ENCODE measurements around the gene TNFRSF6B.
"Not testable (repeated sequence)": the region's sequence is repeated elsewhere in the genome, so short reads cannot be mapped to it uniquely, and the experiment has no call there.

TNFRSF6B gene

DNA sequence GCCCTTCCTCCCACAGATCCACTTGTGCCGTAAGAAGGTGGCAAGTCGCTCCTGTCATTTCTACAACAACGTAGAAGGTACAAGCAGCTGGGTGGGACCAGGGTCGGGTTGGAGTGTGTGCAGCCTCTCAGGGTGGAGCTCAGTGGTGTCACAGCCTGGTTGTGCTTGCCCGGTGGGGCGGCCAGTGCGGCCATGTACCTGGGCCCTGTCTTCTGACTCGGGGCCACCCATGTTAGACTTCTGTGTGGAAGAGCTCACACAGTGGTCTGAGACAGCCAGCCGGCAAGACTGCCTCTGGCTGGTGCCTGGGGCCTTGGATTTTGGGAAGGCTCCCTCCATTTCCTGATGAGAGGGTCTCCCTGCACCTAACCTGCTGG lies 33.7 kb upstream of the TNFRSF6B start:
- DNase-seq (ENCODE audit: low read depth in 1 of 2, low spot score in 1 of 2), result no peak

DNA sequence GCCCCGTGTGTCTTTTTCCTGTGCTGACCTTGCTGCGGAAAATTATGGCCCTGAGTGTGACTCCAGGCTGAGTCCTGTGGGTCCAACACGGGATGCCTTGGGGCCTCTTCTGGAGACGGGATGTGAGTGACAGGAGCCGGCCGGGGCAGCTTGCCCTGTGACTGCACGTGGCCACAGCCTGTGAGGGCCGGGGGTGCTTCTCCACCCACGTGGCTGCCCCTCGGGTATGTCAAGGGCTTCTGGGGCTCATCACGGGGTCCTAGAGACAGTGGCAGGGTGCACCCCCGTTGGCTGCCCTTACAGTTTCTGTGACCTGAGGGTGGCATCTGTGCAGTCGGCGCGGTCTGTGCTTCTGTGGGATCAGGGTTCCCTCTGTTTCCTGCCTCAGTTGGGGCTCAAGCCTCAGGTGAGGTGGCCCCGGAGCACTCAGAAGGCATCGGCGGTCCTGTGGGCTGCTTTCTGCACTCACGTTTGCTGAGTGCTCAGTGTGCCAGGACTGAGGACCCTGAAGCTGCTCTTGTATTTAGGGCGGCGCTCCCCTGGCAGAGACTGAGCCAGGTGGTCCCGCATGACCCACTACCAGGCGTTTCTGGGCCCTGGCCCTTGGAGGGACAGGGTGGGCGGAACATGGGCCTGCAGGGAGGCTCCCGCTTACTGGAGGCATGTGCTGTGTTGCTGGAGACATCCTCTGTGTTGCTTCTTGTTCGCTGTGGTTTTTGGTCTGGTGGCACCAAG lies 33.0 kb upstream of the TNFRSF6B start:
- DNase-seq (ENCODE audit: low read depth in 1 of 2, low spot score in 1 of 2), result no peak

GRCh38 chr20:63664143-63664851 lies 32.2 kb upstream of the TNFRSF6B start:
- no peak for DNase-seq (ENCODE audit: low read depth in 1 of 2, low spot score in 1 of 2)

DNA sequence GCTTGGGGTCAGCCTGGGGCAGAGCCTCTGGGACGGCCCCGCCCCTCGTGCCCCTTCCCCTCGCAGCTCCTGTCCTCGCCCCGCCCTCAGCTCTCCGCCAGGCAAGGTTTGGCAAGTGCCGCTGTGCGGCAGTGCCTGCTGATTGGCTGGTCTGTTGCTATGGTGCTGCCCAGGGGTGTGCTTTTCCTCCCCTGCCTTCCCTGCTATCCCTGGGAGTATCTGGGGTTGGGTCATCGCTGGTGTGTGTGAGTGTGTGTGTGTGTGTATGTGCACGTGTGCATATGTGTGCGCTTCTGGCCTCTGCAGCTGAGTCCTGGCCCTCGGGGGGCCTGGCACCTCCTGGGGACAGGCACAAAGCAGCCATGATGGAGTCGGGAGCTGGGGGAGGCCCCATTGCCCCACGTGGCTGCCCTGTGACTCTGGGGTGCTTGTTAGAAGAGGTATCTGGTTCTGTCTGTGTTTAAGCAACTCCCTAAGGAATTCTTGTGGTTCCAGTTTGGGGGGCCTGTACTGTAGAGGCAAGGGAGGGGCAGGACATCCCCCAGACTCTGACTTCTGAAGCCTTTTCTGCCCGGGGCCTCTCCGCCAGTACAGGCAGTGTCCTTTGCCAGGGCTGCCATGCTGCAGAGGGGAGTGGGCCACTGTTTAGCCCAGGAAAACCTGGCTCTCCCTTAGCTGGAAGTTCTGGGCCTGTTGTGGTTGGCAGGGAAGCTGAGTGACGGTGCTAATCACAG lies 31.4 kb upstream of the TNFRSF6B start:
- no peak for DNase-seq (ENCODE audit: low read depth in 1 of 2, low spot score in 1 of 2)

DNA sequence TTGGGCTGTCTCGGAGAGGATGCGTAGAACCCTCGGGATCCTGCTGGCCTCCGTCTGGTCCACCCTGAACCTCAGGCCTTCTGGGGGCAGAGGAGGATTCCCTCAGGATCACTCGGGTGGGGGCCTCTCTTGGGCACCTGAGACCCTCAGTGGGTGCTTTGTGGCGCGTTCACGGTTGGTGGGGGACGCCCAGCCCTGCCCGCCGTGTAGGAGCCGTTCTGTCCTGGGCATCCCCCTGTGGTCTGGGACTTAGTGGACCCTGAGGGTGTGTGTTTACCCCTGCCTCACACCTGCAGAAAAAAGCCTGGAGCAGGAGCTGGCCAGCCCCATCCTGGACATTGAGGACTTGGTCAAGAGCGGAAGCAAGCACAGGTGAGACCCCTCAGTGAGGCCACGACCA lies 30.7 kb upstream of the TNFRSF6B start:
- no peak for DNase-seq (ENCODE audit: low read depth in 1 of 2, low spot score in 1 of 2)

DNA sequence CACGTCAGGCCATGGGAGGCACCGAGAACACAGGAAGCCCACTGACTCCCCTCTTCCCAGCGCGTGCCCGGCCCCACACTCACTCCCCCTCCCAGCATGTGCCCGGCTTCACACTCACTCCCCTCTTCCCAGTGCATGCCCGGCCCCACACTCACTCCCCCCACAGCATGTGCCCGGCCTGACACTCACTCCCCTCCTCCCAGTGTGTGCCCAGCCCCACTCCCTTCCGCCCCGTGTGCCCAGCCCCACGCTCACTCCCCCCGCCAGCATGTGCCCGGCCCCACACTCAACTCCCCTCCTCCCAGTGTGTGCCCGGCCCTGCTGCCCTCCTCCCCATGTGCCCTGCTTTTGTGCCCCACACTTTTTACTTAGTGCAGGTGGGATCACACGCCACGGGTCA lies 28.6 kb upstream of the TNFRSF6B start:
- no peak for DNase-seq (ENCODE audit: low read depth in 1 of 2, low spot score in 1 of 2)

- DNase-seq (ENCODE audit: low read depth in 1 of 2, low spot score in 1 of 2), result no peak
Measured at GRCh38 chr20:63668351-63668750, 28.1 kb upstream of the TNFRSF6B start.

DNA sequence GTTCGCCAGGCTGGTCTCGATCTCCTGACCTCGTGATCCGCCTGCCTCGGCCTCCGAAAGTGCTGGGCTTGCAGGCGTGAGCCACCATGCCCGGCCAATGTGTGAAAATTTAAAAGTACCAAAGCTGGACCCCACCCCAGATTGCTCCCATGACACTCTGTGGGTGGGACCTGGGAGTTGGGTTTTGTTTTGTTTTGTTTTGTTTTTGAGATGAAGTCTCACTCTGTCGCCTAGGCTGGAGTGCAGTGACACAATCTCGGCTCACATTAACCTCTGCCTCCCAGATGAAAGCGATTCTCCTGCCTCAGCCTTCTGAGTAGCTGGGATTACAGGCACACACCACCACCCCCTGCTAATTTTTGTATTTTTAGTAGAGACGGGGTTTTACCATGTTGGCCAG lies 24.8 kb upstream of the TNFRSF6B start:
- not testable (repeated sequence) for DNase-seq (ENCODE audit: low read depth in 1 of 2, low spot score in 1 of 2)

DNA sequence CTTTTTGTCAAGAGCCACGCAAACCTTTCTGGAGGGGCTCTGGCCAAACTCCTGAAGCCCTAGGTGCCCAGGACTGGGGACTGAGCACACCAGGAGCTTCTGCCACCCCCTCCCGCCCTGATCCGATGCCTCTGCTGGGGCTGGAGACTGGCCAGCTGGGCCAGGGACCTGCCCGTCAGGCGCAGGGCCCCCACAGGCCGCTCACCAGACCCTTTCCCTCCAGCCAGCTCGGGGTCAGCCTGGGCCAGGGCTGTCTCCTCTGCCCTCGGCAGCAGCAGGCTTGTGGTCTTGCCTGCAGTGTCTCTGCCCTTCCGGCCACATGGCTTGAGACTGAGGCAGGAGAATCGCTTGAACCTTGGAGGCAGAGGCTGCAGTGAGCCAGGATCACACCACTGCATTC lies 23.8 kb upstream of the TNFRSF6B start:
- DNase-seq (ENCODE audit: low read depth in 1 of 2, low spot score in 1 of 2), result no peak

DNA sequence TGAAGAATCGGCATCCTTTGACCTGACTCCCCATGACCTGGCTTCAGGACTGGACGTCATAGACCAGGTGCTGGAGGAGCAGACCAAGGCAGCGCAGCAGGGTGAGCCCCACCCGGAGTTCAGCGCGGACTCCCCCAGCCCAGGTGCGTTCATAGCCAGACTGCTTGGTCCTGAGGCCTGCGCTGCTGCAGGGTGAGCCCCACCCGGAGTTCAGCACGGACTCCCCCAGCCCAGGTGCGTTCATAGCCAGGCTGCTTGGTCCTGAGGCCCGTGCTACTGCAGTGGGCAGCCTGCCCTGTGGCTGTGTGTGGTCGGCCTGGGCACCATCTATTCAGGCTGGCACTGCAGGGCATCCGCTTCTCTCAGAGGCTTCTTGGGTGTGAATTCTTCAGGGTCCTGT lies 22.5 kb upstream of the TNFRSF6B start:
- DNase-seq (ENCODE audit: low read depth in 1 of 2, low spot score in 1 of 2), result no peak

DNA sequence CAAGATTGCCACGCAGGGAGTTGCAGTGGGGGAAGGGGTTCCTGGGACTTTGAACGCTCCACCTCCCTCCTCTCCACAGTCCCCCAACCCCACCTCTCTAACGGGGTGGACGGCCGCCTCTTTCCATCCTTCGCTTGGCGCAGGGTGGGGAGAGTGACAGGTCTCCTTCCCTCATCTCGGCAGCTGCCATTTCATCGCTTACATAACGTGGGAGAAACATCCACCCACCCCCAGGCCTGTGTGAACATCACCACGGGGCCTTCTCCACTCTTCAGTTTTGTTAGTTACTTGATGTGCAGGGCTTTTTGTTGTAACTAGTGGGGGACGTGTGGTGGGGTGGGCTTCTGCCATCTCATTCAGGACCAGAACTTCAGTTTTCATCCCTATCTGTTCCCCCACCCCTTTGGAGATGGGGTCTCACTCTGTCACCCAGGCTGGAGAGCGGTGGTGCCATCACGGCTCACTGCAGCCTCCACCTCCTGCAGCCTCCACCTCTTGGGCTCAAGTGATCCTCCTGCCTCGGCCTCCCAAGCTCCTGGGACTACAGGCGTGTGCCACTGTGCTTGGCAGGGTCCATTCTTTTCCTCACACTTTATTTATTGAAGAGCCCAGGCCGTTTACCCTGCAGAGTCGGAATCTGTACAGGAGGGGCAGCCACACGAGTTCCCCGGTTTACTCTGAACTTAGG lies 20.6 kb upstream of the TNFRSF6B start:
- no peak for DNase-seq (ENCODE audit: low read depth in 1 of 2, low spot score in 1 of 2)

GRCh38 chr20:63678071-63678470 lies 18.4 kb upstream of the TNFRSF6B start:
- DNase-seq (ENCODE audit: low read depth in 1 of 2, low spot score in 1 of 2), result no peak

DNA sequence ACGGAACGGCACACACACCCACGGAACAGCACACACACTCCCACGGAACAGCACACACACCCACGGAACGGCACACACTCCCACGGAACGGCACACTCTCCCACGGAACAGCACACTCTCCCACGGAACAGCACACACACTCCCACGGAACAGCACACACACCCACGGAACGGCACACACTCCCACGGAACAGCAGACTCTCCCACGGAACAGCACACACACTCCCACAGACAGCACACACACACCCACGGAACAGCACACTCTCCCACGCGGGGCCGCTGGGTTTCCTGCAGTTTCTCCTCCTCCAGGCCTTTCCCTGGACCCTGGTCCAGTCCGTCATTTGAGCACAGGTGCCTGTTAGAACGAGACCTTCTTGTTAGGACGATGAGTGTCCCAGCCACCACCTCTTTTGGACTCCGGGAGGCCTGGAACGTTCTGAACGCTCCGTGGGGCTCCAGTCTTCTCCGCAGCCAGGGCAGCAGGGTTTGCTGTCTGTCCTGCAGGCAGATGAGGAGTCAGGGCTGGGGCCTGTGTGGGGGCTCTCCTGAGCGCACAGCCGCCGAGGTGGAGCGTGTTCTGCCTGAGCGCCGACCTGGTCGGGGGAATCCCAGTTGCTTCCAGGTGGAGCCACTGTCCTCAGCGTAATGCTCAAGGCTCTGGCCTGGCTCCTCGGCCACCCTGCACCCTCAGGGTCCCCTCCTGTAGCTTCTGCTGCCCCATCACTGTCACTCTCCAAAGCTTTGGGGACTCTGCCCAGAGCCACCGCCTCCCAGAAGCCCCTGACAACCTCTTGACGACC lies 17.6 kb upstream of the TNFRSF6B start:
- no peak for DNase-seq (ENCODE audit: low read depth in 1 of 2, low spot score in 1 of 2)

DNA sequence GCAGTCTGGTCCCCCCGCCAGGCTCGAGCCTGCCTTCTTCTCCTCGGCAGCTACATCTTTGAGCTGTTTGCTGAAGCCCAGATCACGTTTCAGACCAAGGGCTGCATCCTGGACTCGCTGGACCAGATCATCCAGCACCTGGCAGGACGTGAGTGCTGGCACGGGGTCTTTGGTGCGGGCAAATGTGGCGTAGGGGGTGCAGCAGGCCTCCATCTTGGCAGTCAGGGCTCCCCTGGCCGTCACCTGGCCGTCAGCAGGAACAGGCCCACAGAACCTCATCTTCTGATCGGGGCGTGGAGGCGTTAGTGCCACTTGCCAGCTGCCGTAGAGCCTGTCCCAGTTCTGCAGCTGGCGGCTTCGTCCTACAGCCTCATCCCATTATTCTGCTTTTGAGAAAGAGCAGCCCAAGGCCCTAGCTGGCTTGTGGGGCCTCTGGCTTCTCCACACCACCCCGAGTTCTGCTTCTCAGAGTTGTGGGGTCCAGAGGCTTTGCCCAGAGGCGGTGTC lies 16.6 kb upstream of the TNFRSF6B start:
- no peak for DNase-seq (ENCODE audit: low read depth in 1 of 2, low spot score in 1 of 2)

DNA sequence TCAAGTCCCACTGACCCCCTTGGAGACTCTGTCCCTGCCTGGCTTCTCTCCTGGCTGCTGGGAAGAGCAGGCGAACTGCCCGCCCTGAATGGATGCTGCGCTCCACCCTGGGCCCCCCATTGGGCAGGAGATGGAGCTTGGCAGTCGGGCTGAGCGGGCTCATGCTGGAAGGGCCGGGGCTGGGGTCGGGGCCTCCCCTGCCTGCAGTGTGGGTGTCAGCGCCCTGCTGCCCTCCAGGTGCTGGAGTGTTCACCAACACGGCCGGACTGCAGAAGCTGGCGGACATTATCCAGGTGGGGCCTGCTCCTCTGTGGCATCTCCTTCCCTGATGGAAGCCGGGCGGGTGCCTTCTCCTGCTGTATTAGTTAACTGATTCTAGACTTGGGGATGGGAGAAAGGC lies 16.0 kb upstream of the TNFRSF6B start:
- no peak for DNase-seq (ENCODE audit: low read depth in 1 of 2, low spot score in 1 of 2)

DNA sequence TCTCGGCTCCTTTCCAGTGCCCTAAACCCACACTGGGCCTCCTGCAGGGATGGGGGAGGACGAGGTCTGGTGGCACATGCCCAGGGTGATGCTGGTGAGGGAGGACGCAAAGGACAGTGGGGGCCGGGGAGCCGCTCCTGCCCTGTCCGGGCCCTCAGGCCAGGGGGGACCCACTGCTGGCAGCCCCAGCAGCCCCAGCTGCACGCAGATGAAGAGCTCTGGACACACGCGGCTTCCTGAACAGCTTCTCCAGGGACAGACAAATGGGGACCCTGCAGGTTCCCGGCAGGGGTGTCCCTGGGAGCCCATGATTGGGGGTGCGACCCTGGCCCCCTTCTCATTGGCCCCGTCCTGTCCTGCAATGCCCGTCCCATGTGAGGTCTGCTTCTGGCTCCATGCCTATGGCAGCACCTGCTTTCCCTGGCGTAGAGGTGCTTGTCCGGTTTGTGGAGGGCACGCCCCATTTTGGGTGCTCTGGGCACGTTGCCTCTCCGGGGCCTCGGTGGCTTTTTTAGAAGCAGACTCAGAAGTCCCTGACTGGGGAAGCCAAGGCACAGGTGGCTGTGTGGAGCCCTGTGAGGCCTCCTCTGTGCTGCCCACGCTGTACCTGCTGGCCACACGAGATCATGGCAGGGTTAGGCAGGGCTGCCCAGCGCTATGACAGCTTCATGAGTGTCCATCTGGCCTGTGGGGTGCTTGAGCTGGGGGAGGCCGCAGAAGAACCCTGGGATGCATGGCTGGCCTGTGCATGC lies 15.4 kb upstream of the TNFRSF6B start:
- no peak for DNase-seq (ENCODE audit: low read depth in 1 of 2, low spot score in 1 of 2)

DNA sequence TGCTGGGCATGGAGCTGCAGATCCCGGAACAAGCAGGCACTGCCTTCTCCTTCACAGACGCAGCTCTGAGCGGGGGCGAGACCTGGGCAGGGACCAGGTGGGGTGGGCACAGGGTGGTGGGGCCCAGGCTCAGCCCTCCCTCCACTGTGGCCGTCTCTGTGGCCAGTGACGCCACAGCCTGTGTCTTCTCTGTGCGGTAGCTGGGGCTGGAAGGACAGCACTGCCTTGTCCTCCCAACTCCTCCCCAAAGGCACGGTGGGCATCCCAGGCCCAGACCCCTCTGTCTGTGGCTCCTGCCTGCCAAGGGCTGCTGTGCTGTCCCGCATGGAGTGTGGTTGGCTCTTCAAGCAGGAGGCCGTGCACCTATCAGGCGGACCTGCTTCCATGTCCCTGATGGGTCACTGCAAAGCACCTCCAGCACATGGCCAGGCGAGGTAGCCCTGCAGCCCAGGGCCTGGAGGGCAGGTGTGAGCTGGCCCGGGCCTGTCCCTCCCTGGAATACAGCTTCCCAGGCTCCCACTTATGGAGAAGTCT lies 14.8 kb upstream of the TNFRSF6B start:
- DNase-seq (ENCODE audit: low read depth in 1 of 2, low spot score in 1 of 2), result no peak

DNA sequence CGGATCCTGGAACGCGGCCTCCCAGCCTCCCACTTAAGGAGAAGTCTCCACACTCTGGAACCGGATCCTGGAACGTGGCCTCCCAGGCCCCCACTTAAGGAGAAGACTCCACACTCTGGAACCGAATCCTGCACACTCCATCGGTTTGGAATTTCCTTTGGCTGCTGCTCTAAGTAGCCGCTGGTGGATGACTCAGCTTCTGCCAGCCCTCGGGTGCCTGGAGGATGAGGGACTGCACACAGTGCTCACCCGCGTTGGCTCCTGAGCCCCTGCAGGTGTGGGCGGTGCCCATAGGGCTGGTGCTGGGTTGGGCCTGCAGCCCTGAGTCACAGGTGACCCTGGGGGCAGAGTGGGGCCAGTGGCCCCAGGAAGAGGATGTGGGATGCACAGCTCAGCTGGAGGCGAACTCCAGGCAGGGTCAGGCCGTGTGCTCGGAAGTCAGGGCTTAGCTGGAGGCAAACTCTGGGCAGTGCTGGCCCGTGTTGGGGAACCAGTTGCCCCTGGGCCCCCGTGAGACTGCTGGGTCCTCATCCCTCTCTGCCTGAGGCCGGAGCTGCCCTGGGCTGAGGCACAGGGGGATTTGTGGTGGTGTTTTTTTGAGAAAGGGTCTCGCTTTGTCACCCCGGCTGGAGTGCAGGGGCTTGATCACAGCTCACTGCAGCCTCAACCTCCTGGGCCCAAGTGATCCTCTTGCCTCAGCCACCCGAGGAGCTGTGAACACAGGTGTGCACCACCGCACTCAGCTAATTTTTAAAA lies 13.9 kb upstream of the TNFRSF6B start:
- no peak for DNase-seq (ENCODE audit: low read depth in 1 of 2, low spot score in 1 of 2)

Measured in stimulated activated CD4-positive, alpha-beta T cell treated with anti-CD3 and anti-CD28 coated beads, Interleukin-15, amount 100 ng/mL, for 1 hour (primary cell).